K562 (cell line): ENCODE data around the gene TCEANC2. TPM values are rescaled to one million over a fixed set of nuclear protein-coding genes. Genes with fewer than 3 reads are reported as not detected.

ENCODE experiments used
- CCNT2 ChIP-seq: IDR thresholded peaks from 2 replicates; pipeline ENCODE4 v1.6.1; 2011; ENCODE audit warnings: borderline replicate concordance, low read depth, mild to moderate bottlenecking, moderate library complexity, mixed read lengths, low read length; ENCODE audit not compliant: insufficient read length; ENCODE audit errors: extremely low read depth
- EGR1 ChIP-seq: fragments of 450-650 bp; conservative IDR thresholded peaks from 2 replicates; pipeline ENCODE4 v1.6.1; 2017; ENCODE audit warnings: mild to moderate bottlenecking
- FOXA3 ChIP-seq, 2 experiments: fragments of 450-650 bp in 1 of 2; sonication (generic) in 1 of 2; formaldehyde crosslinking; IDR thresholded peaks in 1 of 2; conservative IDR thresholded peaks in 1 of 2; 2 replicates each; pipeline versions ENCODE4 v1.4.0 to v1.8.0; 2020 to 2022; ENCODE audit warnings: mild to moderate bottlenecking in 2 of 2, missing genetic modification reagents in 1 of 2
- ILK ChIP-seq: fragments of 450-650 bp; IDR thresholded peaks from 2 replicates; pipeline ENCODE4 v1.6.1; 2016; ENCODE audit warnings: missing genetic modification characterization, low read depth, mild to moderate bottlenecking, missing compliant biosample characterization, moderate library complexity, borderline replicate concordance
- KAT7 ChIP-seq: sonication (generic); formaldehyde crosslinking; IDR thresholded peaks from 2 replicates; pipeline ENCODE4 v1.8.0; 2022; ENCODE audit warnings: missing genetic modification reagents, mild to moderate bottlenecking, borderline replicate concordance
- MAFG ChIP-seq: fragments of 450-650 bp; conservative IDR thresholded peaks from 2 replicates; pipeline ENCODE4 v1.6.1; 2016; ENCODE audit warnings: missing genetic modification characterization, missing compliant biosample characterization
- NRF1 ChIP-seq, 2 experiments: fragments of 450-650 bp; IDR thresholded peaks in 1 of 2; conservative IDR thresholded peaks in 1 of 2; 2 replicates each; pipeline ENCODE4 v1.6.1; 2014; ENCODE audit warnings: mild to moderate bottlenecking in 2 of 2
- RAD21 ChIP-seq, 2 experiments: fragments of 250-450 bp in 1 of 2; fragments of 450-650 bp in 1 of 2; sonication (Bioruptor Pico) in 1 of 2; formaldehyde crosslinking in 1 of 2; IDR thresholded peaks in 1 of 2; conservative IDR thresholded peaks in 1 of 2; 2 replicates each; pipeline versions ENCODE4 v1.4.0 to v1.8.0; 2020 to 2022; ENCODE audit warnings: mild to moderate bottlenecking in 2 of 2, moderate library complexity in 1 of 2
- SAP30 ChIP-seq: fragments of 200-600 bp; sonication (generic); IDR thresholded peaks from 2 replicates; pipeline ENCODE4 v1.6.1; 2012; ENCODE audit warnings: borderline replicate concordance, low read depth, mild to moderate bottlenecking, moderate library complexity, low read length, control low read depth, inconsistent platforms; ENCODE audit not compliant: insufficient read depth, poor library complexity, severe bottlenecking
- SIN3A ChIP-seq, 2 experiments: fragments of 150-350 bp in 1 of 2; IDR thresholded peaks; 2 replicates each; pipeline ENCODE4 v1.6.1; 2011 to 2016; ENCODE audit warnings: borderline replicate concordance in 2 of 2, low read depth in 2 of 2, low read length in 2 of 2, mild to moderate bottlenecking in 2 of 2, moderate library complexity in 2 of 2; ENCODE audit not compliant: control insufficient read depth in 1 of 2
- SRSF3 ChIP-seq: fragments of 200-400 bp; formaldehyde crosslinking; IDR thresholded peaks from 2 replicates; pipeline ENCODE4 v1.6.1; 2016; ENCODE audit warnings: mild to moderate bottlenecking, low read length, moderate library complexity; ENCODE audit not compliant: insufficient read depth
- SUPT5H ChIP-seq: fragments of 450-650 bp; IDR thresholded peaks from 2 replicates; pipeline ENCODE4 v1.6.1; 2016
- ZC3H8 ChIP-seq: fragments of 450-650 bp; IDR thresholded peaks from 2 replicates; pipeline ENCODE4 v1.6.1; 2017
- ZNF696 ChIP-seq: fragments of 250-450 bp; sonication (Bioruptor Pico); conservative IDR thresholded peaks from 2 replicates; pipeline ENCODE4 v1.4.0; 2020; ENCODE audit warnings: mild to moderate bottlenecking, moderate library complexity
- ZNF699 ChIP-seq: fragments of 250-450 bp; sonication (Bioruptor Pico); IDR thresholded peaks from 2 replicates; pipeline ENCODE4 v1.8.0; 2021; ENCODE audit warnings: mild to moderate bottlenecking, moderate library complexity; ENCODE audit not compliant: insufficient replicate concordance
- ZNF780A ChIP-seq: fragments of 250-450 bp; sonication (Bioruptor Pico); IDR thresholded peaks from 2 replicates; pipeline ENCODE4 v1.5.0; 2021; ENCODE audit warnings: mild to moderate bottlenecking
- polyA plus RNA-seq, 8 experiments: library from polyadenylated mRNA; depleted of rRNA in 4 of 8; stranded (reverse) in 5 of 8; unstranded in 3 of 8; fragments of >200 nt; fragmentation: Nextera tagmentation in 2 of 8; fragmentation: Illumina TruSeq in 1 of 8; extraction: Ambion mirVana in 2 of 8; extraction: Trizol in 1 of 8; gene quantifications; 2 replicates each; pipeline versions ENCODE4 v1.2.1 to v1.2.3, GENCODE V29; 2011 to 2014; ENCODE audit warnings: inconsistent platforms in 1 of 8, missing spikeins in 1 of 8
- total RNA-seq, 7 experiments: library from RNA; depleted of rRNA in 6 of 7; stranded (reverse); fragments of >200 nt in 6 of 7; fragmentation: Illumina TruSeq in 2 of 7; extraction: Trizol in 2 of 7; gene quantifications; 2 replicates each; pipeline versions ENCODE4 v1.2.1 to v1.2.3, GENCODE V29; 2011 to 2021; ENCODE audit warnings: low replicate concordance in 1 of 7
- TF ChIP-seq, protein P1 (sequence below), 3 experiments: IDR thresholded peaks in 2 of 3; conservative IDR thresholded peaks in 1 of 3; 2 replicates each; pipeline ENCODE4 v1.5.1; 2011 to 2012; ENCODE audit warnings: low read length in 3 of 3, mild to moderate bottlenecking in 3 of 3, control low read depth in 2 of 3, improper control_type of control experiment in 1 of 3, inconsistent platforms in 1 of 3, low read depth in 1 of 3, mixed read lengths in 1 of 3, moderate library complexity in 1 of 3; ENCODE audit not compliant: insufficient read depth in 2 of 3
- TF ChIP-seq, protein P2 (sequence below): fragments of 450-650 bp; IDR thresholded peaks from 2 replicates; pipeline ENCODE4 v1.6.1; 2018; ENCODE audit warnings: mild to moderate bottlenecking, low read depth; ENCODE audit not compliant: partially characterized antibody
- TF ChIP-seq, protein P3 (sequence below): fragments of 450-650 bp; IDR thresholded peaks from 2 replicates; pipeline ENCODE4 v1.6.1; 2016; ENCODE audit warnings: mild to moderate bottlenecking

Gene TCEANC2
- total and polyA plus RNA-seq, 9 of the 15 experiments (the other 6 are each of a cell fraction or from before 2014, with no cell fraction given), result 3.3 to 10.2 (median 7.0) TPM

DNA sequence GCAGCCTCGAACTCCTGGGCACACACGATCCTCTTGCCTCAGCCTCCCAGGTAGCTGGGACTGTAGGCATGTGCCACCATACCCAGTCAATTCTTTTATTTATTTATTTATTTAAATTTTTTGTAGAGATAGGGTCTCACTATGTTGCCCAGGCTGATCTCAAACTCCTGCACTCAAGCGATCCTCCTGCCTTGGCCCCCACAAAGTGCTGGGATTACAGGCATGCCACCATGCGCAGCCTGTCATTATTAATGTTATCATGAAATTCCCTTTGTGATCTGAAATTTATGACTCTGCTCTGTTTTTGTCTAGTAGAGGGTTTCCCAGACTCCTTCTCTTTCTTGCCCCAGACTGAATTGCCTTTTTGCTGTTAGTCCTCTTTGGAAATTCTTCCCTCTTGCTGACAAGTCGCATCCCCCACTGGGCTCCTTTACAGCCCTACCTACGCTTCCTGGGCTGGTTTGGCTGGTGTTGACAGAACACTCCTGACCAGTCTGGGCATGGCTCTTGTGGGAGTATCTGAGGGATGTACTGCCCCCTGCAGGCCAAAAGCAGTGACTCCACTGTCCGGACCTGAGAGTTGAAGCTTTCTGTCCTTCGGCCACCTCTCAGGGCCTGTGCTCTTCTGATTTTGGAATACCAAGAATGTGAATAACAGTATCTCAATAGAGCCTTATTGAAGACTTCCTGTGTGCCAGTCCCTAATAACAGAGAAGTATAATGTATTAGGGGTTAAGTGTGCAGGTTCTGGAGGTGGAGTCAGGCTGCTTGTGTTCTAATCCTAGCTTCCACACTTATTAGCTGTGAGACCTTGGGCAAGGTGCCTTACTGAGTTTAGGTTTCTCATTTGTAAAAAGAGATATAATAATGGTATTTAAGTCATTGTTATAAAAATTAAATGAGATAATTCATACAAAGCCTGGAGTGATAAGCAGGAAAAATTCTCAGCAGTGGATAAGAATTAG lies 28.2 kb downstream of the TCEANC2 start (continued):
- peak; percentile 40 to 52; a peak in 2 of 4 replicates for TF ChIP-seq FOXA3 (CRISPR knock-in tag; conservative IDR thresholded peaks at IDR 0.05 in 1 of 2, IDR thresholded peaks at IDR 0.05 in 1 of 2)
- TF ChIP-seq, protein P1, sequence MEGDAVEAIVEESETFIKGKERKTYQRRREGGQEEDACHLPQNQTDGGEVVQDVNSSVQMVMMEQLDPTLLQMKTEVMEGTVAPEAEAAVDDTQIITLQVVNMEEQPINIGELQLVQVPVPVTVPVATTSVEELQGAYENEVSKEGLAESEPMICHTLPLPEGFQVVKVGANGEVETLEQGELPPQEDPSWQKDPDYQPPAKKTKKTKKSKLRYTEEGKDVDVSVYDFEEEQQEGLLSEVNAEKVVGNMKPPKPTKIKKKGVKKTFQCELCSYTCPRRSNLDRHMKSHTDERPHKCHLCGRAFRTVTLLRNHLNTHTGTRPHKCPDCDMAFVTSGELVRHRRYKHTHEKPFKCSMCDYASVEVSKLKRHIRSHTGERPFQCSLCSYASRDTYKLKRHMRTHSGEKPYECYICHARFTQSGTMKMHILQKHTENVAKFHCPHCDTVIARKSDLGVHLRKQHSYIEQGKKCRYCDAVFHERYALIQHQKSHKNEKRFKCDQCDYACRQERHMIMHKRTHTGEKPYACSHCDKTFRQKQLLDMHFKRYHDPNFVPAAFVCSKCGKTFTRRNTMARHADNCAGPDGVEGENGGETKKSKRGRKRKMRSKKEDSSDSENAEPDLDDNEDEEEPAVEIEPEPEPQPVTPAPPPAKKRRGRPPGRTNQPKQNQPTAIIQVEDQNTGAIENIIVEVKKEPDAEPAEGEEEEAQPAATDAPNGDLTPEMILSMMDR (IDR thresholded peaks at IDR 0.05 in 2 of 3, conservative IDR thresholded peaks at IDR 0.05 in 1 of 3; ENCODE audit: insufficient read depth in 2 of 3, low read depth in 1 of 3, low read length in 3 of 3), result peak; percentile 84 to 98 (median 92)
- TF ChIP-seq EGR1, result no peak
- no peak for TF ChIP-seq SUPT5H
- TF ChIP-seq SIN3A (IDR thresholded peaks at IDR 0.05; ENCODE audit: borderline replicate concordance in 2 of 2, control insufficient read depth in 1 of 2, low read depth in 2 of 2, low read length in 2 of 2), result no peak
- TF ChIP-seq, protein P2, sequence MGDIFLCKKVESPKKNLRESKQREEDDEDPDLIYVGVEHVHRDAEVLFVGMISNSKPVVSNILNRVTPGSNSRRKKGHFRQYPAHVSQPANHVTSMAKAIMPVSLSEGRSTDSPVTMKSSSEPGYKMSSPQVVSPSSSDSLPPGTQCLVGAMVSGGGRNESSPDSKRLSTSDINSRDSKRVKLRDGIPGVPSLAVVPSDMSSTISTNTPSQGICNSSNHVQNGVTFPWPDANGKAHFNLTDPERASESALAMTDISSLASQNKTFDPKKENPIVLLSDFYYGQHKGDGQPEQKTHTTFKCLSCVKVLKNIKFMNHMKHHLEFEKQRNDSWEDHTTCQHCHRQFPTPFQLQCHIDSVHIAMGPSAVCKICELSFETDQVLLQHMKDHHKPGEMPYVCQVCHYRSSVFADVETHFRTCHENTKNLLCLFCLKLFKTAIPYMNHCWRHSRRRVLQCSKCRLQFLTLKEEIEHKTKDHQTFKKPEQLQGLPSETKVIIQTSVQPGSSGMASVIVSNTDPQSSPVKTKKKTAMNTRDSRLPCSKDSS, result no peak
- no peak for TF ChIP-seq ILK (tag)
- no peak for TF ChIP-seq KAT7 (CRISPR knock-in tag)
- no peak for TF ChIP-seq ZNF696 (CRISPR knock-in tag)
- TF ChIP-seq ZNF699, result no peak
- TF ChIP-seq ZNF780A (CRISPR knock-in tag), result no peak
- TF ChIP-seq, protein P3, sequence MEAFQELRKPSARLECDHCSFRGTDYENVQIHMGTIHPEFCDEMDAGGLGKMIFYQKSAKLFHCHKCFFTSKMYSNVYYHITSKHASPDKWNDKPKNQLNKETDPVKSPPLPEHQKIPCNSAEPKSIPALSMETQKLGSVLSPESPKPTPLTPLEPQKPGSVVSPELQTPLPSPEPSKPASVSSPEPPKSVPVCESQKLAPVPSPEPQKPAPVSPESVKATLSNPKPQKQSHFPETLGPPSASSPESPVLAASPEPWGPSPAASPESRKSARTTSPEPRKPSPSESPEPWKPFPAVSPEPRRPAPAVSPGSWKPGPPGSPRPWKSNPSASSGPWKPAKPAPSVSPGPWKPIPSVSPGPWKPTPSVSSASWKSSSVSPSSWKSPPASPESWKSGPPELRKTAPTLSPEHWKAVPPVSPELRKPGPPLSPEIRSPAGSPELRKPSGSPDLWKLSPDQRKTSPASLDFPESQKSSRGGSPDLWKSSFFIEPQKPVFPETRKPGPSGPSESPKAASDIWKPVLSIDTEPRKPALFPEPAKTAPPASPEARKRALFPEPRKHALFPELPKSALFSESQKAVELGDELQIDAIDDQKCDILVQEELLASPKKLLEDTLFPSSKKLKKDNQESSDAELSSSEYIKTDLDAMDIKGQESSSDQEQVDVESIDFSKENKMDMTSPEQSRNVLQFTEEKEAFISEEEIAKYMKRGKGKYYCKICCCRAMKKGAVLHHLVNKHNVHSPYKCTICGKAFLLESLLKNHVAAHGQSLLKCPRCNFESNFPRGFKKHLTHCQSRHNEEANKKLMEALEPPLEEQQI, result no peak
- TF ChIP-seq ZC3H8, result no peak
- no peak for TF ChIP-seq SAP30
- no peak for TF ChIP-seq MAFG (tag)
- TF ChIP-seq RAD21 (CRISPR knock-in tag; conservative IDR thresholded peaks at IDR 0.05 in 1 of 2, IDR thresholded peaks at IDR 0.05 in 1 of 2), result peak; percentile 68 to 85
- TF ChIP-seq SRSF3, result no peak
- no peak for TF ChIP-seq NRF1 (conservative IDR thresholded peaks at IDR 0.05 in 1 of 2, IDR thresholded peaks at IDR 0.05 in 1 of 2)
- no peak for TF ChIP-seq CCNT2
